ENCODE measurements around the gene KRT86.
"Not testable (repeated sequence)": the region's sequence is repeated elsewhere in the genome, so short reads cannot be mapped to it uniquely, and the experiment has no call there.

The KRT86 gene

DNA sequence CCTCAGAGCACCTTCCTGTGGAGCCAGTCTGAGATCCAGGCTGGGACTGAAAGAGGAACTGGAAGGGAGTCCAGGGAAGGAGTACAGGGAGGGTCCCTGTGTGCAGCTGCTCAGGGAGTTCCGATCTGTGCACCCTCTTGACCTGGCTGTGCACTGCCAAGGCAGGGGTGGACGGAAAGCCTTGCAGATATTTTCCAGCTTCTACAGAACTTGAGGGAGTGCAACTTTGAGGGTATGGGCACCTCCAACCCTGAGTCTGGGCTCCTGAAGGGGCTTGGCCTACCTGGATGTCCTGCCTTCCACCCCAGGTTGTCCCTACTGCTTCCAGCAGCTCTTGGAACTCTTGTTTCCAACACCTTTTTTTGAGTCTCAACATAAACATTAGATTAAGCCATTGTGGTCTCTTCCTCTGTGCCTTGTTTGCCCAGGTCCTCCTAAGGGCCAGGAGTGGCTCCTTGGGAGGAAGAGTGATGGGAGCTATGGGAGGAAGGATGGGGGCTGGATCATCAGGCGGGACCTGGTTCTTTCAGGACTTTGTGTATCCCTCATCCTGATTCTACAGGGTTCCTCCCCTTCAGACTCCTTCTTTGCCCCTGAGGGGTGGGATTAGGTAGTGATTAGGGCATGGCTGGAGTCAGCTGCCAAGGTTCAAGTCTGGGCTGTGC, 37.9 kb upstream of the KRT86 start:
- DNase-seq, result no peak
- in situ Hi-C loops (cut with HindIII; ENCODE audit: low pct_ligation_motif_present, low pct_unique_long_range_greater_than_20kb, low sequenced_read_pairs), result no loop called here

DNA sequence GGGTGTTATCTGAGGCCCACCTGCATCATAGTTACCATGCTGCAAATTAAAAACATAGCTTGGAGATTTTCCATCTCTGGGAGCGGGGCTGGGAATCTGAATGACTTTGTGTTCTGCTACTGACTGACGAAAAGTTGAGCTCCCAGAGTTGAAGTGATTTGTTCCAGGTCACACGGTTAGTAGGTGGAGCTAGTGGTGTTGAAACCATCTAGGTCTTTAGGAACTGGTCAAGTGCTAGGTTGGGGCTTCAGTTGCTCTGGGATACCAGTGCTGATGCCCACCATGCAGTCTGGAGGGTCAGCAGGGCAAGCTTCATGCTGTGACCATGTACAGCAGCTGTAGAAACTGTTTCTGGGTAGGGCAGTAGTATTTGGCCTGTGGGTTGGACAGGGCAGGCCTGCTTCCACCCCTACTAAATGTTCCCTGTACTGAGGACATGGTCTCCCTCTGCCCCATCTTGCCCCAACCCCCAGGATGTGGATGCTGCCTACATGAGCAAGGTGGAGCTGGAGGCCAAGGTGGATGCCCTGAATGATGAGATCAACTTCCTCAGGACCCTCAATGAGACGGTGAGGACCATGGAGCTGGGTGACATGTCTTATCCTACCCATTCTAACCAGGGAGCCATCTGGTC, 36.1 kb upstream of the KRT86 start:
- DNase-seq, result no peak
- in situ Hi-C loops (cut with HindIII; ENCODE audit: low pct_ligation_motif_present, low pct_unique_long_range_greater_than_20kb, low sequenced_read_pairs), result no loop called here

DNA sequence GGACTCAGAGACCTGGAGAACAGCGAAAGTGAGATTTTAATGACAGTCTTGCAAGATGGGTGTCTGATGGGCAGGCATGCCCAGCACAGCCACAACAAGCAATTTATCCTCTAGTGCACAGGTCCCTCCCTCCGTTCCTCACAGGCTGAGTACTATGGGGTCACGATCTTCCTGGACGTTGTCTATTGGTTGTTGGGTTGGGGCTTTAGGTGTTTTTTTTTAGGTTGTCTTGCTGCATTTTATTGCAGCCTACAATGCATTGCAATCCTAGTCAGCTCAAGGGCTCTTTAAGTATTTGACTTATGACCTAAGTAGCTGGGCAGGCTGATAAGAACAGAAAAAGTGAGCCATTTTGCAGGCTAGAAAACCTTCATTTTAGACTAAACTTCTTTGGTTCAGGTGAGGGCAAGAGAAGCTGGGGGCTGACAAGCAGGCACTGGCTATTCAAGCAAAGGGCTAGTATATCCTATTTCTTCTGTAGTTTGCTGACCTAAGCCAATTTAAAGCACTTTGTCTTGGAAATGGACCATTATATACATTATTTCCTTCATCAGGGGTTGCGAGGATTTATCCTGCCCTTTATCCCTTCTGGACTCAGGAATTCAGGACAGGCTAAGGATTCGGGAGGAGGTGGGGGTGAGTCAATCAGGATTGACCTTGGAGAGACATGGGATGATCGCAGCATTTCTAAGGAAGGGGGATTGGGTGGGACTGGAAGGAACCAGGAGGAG, 35.4 kb upstream of the KRT86 start:
- in situ Hi-C loops (cut with HindIII; ENCODE audit: low pct_ligation_motif_present, low pct_unique_long_range_greater_than_20kb, low sequenced_read_pairs), result no loop called here
- DNase-seq, result no peak

DNA sequence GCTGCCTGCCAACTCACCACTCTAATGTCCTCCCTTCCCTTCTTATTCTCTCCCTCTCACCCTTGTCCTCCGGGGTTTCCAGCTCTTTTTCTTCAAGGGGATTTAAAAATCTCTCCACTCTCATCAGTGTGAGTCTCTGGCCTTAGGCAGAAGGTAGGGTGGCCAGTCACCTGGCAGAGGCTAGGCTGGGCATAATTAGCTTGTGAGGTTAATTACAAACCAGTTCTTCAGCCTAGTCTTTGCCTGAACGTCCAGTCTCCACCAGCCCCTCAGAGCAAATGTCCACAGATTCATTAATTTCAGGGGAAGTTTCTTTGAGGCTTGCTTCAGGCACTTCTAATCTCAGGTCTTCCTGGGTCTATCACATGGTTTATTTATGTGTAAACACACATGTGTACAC, 34.7 kb upstream of the KRT86 start:
- in situ Hi-C loops (cut with HindIII; ENCODE audit: low pct_ligation_motif_present, low pct_unique_long_range_greater_than_20kb, low sequenced_read_pairs), result no loop called here
- no peak for DNase-seq

DNA sequence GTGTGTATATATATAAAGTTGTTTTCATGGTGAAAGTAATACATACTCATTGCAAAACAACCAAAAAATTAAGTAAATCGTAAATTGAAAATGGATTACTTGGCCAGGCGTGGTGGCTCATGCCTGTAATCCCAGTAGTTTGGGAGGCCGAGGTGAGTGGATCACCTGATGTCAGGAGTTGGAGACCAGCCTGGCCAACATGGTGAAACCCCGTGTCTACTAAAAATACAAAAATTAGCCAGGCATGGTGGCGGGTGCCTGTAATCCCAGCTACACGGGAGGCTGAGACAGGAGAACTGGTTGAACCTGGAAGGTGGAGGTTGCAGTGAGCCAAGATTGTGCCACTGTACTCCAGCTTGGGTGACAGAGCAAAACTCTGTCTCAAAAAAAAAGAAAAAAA, 34.2 kb upstream of the KRT86 start:
- DNase-seq; in situ Hi-C loops (cut with HindIII; ENCODE audit: low pct_ligation_motif_present, low pct_unique_long_range_greater_than_20kb, low sequenced_read_pairs): not testable (repeated sequence)

DNA sequence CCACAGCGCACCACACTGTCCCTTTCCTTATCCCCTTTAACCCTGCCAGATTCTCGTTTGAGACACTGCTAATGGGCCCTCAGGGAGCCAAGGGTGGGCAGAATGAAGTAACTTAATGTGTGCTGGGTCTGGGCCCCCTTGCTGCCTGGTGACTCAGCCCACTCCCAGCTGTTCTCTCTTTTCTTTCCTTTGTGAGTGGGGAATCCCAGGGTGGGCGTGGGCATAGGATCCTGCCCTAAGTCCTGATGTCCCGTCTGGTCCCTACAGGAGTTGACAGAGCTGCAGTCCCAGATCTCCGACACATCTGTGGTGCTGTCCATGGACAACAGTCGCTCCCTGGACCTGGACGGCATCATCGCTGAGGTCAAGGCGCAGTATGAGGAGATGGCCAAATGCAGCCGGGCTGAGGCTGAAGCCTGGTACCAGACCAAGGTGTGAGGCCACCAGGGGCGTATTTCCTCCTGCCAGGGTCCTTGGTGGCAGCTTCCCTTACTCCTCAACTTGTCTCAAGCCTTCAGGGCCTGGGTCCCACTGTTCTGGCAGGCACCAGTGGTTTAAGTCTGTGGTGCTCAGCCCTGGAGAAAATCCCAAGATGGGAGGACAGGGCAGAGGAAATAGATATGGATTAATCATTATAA, 33.1 kb upstream of the KRT86 start:
- in situ Hi-C loops (cut with HindIII; ENCODE audit: low pct_ligation_motif_present, low pct_unique_long_range_greater_than_20kb, low sequenced_read_pairs), result no loop called here
- no peak for DNase-seq

DNA sequence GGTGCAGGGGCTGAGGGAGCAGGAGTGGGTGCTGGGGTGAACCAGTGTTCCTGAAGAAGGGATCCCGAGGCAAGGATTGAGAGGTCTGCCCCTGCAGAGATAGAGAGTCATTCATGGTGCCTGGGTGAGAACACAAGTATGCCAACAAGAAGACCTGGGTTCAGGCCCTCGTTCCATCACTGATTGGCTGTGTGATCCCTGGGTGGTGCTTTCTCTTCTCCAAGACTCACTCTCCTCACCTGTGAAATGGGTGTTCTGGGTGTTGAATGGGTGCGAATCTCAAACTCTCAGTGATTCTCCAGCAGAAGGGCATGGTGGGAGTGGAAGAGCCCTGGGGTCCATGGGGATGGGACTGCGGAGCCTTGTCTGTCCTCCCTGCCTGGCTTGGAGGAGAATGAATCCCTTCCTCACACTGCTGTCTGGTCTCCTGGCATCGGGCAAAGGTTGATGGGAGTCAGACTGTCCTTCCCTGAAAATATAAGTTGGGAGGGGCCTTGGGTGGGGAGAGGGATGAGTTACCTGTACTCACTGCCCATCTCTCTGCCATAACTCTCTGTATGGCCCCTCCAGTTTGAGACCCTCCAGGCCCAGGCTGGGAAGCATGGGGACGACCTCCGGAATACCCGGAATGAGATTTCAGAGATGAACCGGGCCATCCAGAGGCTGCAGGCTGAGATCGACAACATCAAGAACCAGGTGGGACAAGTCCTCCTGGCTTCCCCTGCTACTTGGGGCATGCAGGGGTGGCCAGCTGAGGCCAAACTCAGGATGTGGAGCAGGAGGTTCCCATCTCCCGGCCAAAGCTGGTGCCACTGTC, 31.8 kb upstream of the KRT86 start:
- in situ Hi-C loops (cut with HindIII; ENCODE audit: low pct_ligation_motif_present, low pct_unique_long_range_greater_than_20kb, low sequenced_read_pairs), result no loop called here
- DNase-seq, result no peak

DNA sequence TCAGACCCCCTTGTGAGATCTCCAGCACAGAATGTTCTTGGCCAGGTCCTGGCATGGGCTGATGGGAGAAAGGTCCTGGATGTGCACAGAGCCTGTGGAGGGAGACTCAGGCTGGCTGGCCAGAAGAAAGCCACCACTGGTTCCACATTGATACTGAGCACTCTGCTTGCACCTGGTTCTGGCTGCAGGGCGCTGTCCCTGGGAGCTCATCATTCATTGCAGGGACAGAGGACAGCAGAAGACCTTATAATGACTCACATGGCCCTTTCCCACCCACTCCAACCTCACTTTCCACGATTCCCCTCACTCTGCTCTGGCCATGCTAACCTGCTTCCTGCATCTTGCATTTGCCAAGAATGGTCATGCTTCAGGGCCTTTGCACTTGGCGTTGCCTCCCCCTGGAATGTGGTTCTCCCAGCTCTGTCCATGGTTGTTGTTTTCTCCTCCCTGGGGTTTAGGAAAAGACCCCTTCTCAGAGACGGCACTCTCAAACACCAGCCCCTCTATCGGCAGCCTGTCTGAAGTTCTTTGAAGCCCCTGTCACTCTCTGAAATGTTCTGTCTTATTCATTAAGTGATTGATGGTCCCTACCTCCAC, 31.1 kb upstream of the KRT86 start:
- peak; percentile 92 for DNase-seq
- in situ Hi-C loops (cut with HindIII; ENCODE audit: low pct_ligation_motif_present, low pct_unique_long_range_greater_than_20kb, low sequenced_read_pairs), result no loop called here

DNA sequence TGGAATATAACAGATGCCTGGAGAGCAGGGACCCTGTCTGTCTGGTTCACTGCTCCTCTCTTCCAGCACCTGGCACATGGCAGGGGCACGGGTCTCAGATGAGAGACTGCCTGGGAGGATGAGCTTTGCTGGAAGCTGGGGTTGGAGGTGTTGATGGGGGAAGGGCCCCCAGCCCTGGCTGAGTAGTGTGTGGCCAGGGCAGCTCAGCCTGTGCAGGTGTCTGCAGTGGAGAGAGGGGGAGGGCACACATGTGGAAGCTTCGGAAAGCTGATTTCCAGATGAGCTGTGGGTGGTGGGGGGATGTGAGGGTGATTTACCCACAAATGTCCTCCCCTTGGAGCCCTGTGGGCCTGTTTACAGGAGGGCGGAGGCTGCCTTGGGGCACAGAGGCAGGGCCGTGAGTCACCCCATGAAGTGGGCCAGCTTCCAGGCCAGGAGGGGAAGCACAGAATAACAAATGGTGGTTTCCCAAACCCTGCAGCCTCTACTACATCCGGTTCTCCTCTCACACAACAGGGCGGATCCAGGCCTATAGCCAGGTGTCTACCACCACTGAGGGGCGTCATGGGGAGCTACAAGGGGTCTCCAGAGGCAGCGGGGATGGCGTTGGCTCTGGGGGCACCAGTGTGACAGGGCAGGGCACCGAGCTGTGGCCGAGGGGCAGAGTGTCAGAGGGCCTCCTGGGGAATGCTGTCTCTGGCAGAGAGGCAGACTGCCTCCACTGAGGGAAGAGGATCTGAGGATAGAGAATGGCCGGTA, 30.4 kb upstream of the KRT86 start:
- peak; percentile 99 for DNase-seq
- in situ Hi-C loops (cut with HindIII; ENCODE audit: low pct_ligation_motif_present, low pct_unique_long_range_greater_than_20kb, low sequenced_read_pairs), result no loop called here

DNA sequence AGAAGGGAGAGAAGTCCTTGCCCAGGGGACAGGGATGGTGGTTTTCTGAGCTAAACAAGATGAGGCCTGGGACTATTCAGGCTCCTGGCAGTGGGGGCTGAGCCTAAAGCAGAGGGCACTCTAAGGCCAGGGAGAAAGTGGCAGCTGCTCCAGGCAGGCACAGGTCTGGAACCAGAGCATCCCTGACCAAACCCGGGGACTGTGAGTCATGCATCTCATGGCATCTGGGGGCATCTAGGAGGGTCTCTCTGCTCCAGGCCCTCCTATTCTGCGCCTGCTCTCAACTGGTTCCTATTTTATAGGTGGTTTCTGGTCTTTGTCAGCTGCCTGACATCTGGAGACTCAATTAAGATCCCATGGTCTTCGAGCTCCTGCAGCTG, 29.8 kb upstream of the KRT86 start:
- DNase-seq, result no peak
- in situ Hi-C loops (cut with HindIII; ENCODE audit: low pct_ligation_motif_present, low pct_unique_long_range_greater_than_20kb, low sequenced_read_pairs), result no loop called here

DNA sequence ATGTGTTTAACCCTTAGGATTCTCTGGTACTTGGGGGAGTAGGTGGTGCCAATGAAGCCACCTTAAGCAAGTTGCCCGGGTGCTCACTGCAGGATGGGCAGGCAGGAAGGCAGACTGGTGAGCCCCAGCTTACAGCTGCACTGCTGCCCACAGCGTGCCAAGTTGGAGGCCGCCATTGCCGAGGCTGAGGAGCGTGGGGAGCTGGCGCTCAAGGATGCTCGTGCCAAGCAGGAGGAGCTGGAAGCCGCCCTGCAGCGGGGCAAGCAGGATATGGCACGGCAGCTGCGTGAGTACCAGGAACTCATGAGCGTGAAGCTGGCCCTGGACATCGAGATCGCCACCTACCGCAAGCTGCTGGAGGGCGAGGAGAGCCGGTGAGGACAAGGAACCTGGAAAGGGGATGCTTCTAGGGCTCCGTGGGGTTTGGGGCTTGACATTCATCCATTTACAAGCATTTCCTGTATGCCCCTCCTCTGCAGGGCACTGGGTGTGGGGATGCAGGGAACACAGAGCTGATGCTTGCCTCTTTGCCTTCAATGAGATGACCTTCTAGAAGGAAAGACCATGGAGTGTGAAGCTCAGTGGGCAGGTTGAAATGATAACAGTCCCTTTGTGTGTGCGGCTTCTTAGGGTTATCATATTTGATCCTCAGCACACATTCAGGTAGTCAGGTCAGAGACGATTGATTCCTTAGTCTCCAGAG, 29.0 kb upstream of the KRT86 start:
- in situ Hi-C loops (cut with HindIII; ENCODE audit: low pct_ligation_motif_present, low pct_unique_long_range_greater_than_20kb, low sequenced_read_pairs), result no loop called here
- no peak for DNase-seq

DNA sequence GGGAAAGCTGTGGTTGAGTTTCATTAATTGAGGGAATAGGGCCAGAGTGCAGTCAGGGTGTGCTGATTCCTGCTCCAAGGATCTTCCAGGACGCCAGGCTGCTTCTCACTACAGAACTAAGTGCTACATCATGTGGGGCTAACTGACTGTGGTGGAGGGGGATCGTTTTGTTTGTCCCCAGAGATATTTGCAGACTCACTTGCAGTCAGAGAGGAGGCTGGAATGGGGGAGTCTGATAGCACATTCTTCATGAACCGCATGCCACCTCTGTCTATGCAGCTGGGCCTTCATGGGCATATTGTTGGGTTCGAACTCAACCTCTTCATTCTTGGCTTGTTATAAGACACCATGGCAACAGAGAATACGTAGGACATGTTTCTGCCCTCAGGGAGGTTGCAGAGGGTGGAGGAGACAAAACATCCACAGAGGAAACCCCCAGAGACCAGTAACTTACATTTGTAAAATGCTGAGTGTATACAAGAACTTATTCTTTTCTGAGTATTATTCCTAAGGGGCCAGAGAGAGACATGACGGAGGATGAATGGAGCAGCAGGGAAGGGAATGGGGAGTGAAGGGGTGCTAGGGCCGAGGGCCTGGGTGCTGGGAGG, 28.4 kb upstream of the KRT86 start:
- in situ Hi-C loops (cut with HindIII; ENCODE audit: low pct_ligation_motif_present, low pct_unique_long_range_greater_than_20kb, low sequenced_read_pairs), result no loop called here
- DNase-seq, result no peak

DNA sequence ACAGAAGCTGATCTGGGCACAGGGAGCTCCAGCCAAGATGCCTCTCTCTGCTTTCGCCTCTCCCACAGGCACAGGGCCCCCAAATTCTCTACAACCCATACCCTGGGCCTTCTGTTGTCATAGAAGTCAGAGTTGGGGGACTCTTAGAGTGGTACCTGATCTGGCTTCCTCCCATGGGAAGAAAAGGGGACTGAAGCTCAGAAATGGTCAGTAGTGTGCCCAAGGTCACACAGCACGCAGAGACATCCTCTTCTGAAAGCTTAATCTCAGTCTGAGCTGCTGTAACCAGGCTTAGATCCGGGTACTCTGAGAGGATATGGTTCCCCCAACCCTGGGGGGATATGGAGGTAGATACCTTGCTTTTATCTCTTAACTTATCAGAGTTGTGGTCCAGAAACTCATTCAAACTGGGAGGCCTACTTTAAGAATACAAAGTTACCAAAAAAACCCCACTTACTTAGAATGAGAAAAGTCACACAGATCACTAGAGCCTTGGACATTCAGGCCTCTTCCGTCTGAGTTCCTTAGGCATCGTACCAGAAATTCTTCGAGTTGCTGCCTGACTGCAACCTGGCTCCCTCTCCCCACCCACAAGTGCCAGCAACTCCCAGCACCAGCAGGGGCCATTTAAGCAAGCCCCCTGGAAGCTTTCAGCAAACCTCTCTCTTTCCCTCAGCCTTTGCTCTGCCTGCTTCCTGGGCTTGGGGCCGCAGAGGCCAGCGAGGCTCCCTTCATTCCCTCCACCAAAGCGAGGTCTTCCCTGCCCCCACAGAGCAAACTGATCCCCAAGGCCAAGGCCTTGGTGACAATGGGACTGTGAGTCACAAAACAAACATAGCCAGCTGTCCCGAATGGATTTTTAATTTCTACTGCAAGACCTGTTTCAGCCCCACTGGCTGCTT, 27.5 kb upstream of the KRT86 start:
- in situ Hi-C loops (cut with HindIII; ENCODE audit: low pct_ligation_motif_present, low pct_unique_long_range_greater_than_20kb, low sequenced_read_pairs), result no loop called here
- no peak for DNase-seq

DNA sequence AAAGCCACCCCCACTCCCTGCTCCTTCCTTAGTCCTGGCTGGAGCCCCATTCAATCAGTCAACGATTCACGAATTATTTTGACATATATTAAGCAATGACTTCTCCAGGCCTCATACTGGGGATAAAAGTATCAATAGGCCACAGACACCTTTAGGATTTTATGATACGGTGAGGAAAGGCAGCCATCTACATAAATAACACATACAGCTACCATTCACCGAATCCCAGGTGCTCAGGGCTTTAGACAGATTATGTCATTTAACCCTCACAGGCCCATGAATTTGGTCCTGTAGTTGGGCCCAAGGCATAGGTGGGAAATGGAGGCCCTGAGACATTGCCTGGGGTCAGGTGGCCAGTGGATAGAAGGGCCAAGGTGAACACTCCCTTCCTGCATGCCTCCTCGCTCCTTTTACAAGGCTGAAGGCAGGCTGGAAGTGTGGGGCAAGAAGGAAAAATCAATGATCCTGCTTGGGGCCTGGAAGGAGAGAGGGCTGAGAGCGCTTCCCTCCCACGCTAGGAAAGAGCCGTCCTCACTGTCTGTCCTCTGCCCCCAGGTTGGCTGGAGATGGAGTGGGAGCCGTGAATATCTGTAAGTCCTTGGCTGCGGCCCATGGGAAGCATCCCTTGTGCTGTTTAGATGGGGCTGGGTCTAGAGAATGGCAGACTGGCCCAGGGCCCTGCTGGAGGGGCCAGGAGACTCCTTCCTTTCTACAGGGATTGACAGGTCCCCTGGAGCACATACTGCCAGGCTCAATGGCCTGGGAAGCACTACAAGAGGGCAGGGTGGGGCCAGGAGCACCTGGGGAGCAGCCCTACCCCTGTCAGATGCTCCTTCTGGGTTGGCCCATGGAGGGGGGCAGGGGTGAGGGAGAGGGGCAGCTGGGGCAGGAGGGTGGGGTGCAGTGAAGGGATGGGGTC, 26.6 kb upstream of the KRT86 start:
- in situ Hi-C loops (cut with HindIII; ENCODE audit: low pct_ligation_motif_present, low pct_unique_long_range_greater_than_20kb, low sequenced_read_pairs), result no loop called here
- no peak for DNase-seq
